HG03571 (cell line): Measurements from ENCODE around the gene APOC1.
"Not testable (repeated sequence)": the region's sequence is repeated elsewhere in the genome, so short reads cannot be mapped to it uniquely, and the experiment has no call there.

Experiments used
- ATAC-seq: cut with Tn5 transposase; IDR thresholded peaks from one replicate; pipeline ENCODE4 v1.9.1; 2021; ENCODE audit not compliant: unreplicated experiment

APOC1 gene

GRCh38 chr19:44914433-44915206 lies at the start of gene APOC1:
APOC1 (plus strand) TSS chr19:44914608; CDS start chr19:44914892, 284 bp downstream.
- ATAC-seq: peak; percentile 87

GRCh38 chr19:44865196-44865767 lies 49.1 kb upstream of the APOC1 start:
- no peak for ATAC-seq

GRCh38 chr19:44866664-44867063 lies 47.7 kb upstream of the APOC1 start:
- ATAC-seq: no peak

GRCh38 chr19:44867578-44867977 lies 46.8 kb upstream of the APOC1 start:
- ATAC-seq: no peak

GRCh38 chr19:44869733-44870470 lies 44.5 kb upstream of the APOC1 start:
- no peak for ATAC-seq

- ATAC-seq: no peak
These were observed 42.6 kb upstream of the APOC1 start for GRCh38 chr19:44871809-44872208.

GRCh38 chr19:44872661-44873060 lies 41.7 kb upstream of the APOC1 start:
- ATAC-seq: no peak

- no peak for ATAC-seq
These were observed 40.1 kb upstream of the APOC1 start for GRCh38 chr19:44874317-44874716.

GRCh38 chr19:44875666-44876451 lies 38.5 kb upstream of the APOC1 start:
- no peak for ATAC-seq

- ATAC-seq: no peak
These were observed 37.4 kb upstream of the APOC1 start for GRCh38 chr19:44876930-44877535.

- ATAC-seq: no peak
These were observed 36.1 kb upstream of the APOC1 start for GRCh38 chr19:44878120-44878865.

- ATAC-seq: no peak
These were observed 34.9 kb upstream of the APOC1 start for GRCh38 chr19:44879309-44880065.

- ATAC-seq: no peak
These were observed 32.3 kb upstream of the APOC1 start for GRCh38 chr19:44882063-44882462.

GRCh38 chr19:44882619-44883397 lies 31.6 kb upstream of the APOC1 start:
- ATAC-seq: not testable (repeated sequence)

- no peak for ATAC-seq
These were observed 30.5 kb upstream of the APOC1 start for GRCh38 chr19:44883922-44884321.

- ATAC-seq: no peak
These were observed 29.8 kb upstream of the APOC1 start for GRCh38 chr19:44884566-44884965.

- no peak for ATAC-seq
These were observed 28.3 kb upstream of the APOC1 start for GRCh38 chr19:44886141-44886540.

GRCh38 chr19:44887648-44888047 lies 26.8 kb upstream of the APOC1 start:
- no peak for ATAC-seq

- not testable (repeated sequence) for ATAC-seq
These were observed 26.1 kb upstream of the APOC1 start for GRCh38 chr19:44888335-44888734.
